Activated CD8-positive, alpha-beta T cell treated with anti-CD3 and anti-CD28 coated beads for 36 hours (primary cell): ENCODE data around the gene ZIC2. TPM values are rescaled to one million over a fixed set of nuclear protein-coding genes. Genes with fewer than 3 reads are reported as not detected.

Experiments used
- ATAC-seq: fragments of 200-7000 bp; cut with Tn5 transposase; one replicate; pipeline ENCODE4 v1.10.0; 2021; ENCODE audit warnings: mild to moderate bottlenecking, moderate library complexity
- CTCF ChIA-PET: fragments of 350-600 bp; sonication (Branson Sonifier 250); formaldehyde crosslinking; loops from one replicate; lab custom pipeline; 2021; ENCODE audit warnings: antibody characterized with exemption; lab: Charles Lee
- POLR2A ChIA-PET: fragments of 350-600 bp; sonication (Branson Sonifier 250); formaldehyde crosslinking; loops from one replicate; lab custom pipeline; 2021; ENCODE audit warnings: antibody characterized with exemption; lab: Charles Lee
- DNase-seq: peaks from one replicate; pipeline ENCODE4 v3.0.0-alpha.2; 2020
- H3K27ac Mint-ChIP-seq: one replicate; pipeline ENCODE4 v1.8.0; 2021; ENCODE audit warnings: mild to moderate bottlenecking, mixed read lengths
- H3K27me3 Mint-ChIP-seq: one replicate; pipeline ENCODE4 v1.8.0; 2021; ENCODE audit warnings: mixed read lengths
- H3K36me3 Mint-ChIP-seq: one replicate; pipeline ENCODE4 v1.8.0; 2021; ENCODE audit warnings: low read depth, mixed read lengths
- H3K4me1 Mint-ChIP-seq: one replicate; pipeline ENCODE4 v1.8.0; 2021; ENCODE audit warnings: low read depth, mixed read lengths
- H3K4me3 Mint-ChIP-seq: one replicate; pipeline ENCODE4 v1.8.0; 2021; ENCODE audit warnings: mild to moderate bottlenecking, moderate library complexity, mixed read lengths
- H3K9me3 Mint-ChIP-seq: one replicate; pipeline ENCODE4 v1.8.0; 2021; ENCODE audit warnings: mixed read lengths
- intact Hi-C: fragments of 100-400 bp; cut with micrococcal nuclease; formaldehyde crosslinking; loops from one replicate; pipeline ENCODE4 v1.10.0; 2022
- total RNA-seq, 2 experiments: library from RNA; stranded (reverse); gene quantifications; one replicate each; pipeline ENCODE4 v1.2.3, GENCODE V29; 2021
- TF ChIP-seq, protein P1 (sequence below): fragments of 200-600 bp; IDR thresholded peaks from one replicate; pipeline ENCODE4 v1.8.0; 2022; ENCODE audit warnings: antibody characterized with exemption, mild to moderate bottlenecking

ZIC2 gene
- total RNA-seq, 2 experiments from 2014 or later: not detected

GRCh38 chr13:99992949-99993351 is 11.4 kb downstream of the ZIC2 start:
- Mint-ChIP-seq H3K27me3 (peaks cover 88% of the 10 kb centered on the region), H3K36me3 (peaks cover 3% of the 10 kb centered on the region), H3K4me1 (peaks cover 22% of the 10 kb centered on the region), H3K27ac (no peak overlapping the region), H3K4me3 (no peak overlapping the region), H3K9me3 (peaks cover 2% of the 10 kb centered on the region)
- DNase-seq (no peak), ATAC-seq (no peak)
- intact Hi-C loops: loop anchor here (5.0 to 10.0 kb wide), 2 partner anchors 36 to 242 kb away; no protein-coding TSS in a partner anchor
- POLR2A ChIA-PET: interaction anchor here (0.8 to 1.0 kb wide), 3 partner anchors 19 to 513 kb away, joined by 3 to 4 read pairs (median 3); no protein-coding TSS in a partner anchor
- CTCF ChIA-PET: interaction anchor here (1.2 to 1.5 kb wide), 3 partner anchors 10 to 19 kb away, joined by 3 to 4 read pairs (median 3); no protein-coding TSS in a partner anchor
- TF ChIP-seq, protein P1, sequence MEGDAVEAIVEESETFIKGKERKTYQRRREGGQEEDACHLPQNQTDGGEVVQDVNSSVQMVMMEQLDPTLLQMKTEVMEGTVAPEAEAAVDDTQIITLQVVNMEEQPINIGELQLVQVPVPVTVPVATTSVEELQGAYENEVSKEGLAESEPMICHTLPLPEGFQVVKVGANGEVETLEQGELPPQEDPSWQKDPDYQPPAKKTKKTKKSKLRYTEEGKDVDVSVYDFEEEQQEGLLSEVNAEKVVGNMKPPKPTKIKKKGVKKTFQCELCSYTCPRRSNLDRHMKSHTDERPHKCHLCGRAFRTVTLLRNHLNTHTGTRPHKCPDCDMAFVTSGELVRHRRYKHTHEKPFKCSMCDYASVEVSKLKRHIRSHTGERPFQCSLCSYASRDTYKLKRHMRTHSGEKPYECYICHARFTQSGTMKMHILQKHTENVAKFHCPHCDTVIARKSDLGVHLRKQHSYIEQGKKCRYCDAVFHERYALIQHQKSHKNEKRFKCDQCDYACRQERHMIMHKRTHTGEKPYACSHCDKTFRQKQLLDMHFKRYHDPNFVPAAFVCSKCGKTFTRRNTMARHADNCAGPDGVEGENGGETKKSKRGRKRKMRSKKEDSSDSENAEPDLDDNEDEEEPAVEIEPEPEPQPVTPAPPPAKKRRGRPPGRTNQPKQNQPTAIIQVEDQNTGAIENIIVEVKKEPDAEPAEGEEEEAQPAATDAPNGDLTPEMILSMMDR: no peak

GRCh38 chr13:99993660-99994637 is 12.4 kb downstream of the ZIC2 start:
- intact Hi-C loops: loop anchor here (5.0 to 10.0 kb wide), 2 partner anchors 37 to 241 kb away; no protein-coding TSS in a partner anchor
- peaks cover 89% of the 10 kb centered on the region for H3K27me3 Mint-ChIP-seq
- peaks cover 2% of the 10 kb centered on the region for H3K9me3 Mint-ChIP-seq
- H3K4me3 Mint-ChIP-seq: no peak overlapping the region
- DNase-seq: no peak
- POLR2A ChIA-PET: no interaction called here
- CTCF ChIA-PET: interaction anchor here (1.1 to 1.3 kb wide), 3 partner anchors 11 to 521 kb away, joined by 3 read pairs; no protein-coding TSS in a partner anchor
- no peak for ATAC-seq
- no peak overlapping the region for H3K27ac Mint-ChIP-seq
- TF ChIP-seq, protein P1: no peak
- peaks cover 3% of the 10 kb centered on the region for H3K36me3 Mint-ChIP-seq
- peaks cover 21% of the 10 kb centered on the region for H3K4me1 Mint-ChIP-seq

DNA sequence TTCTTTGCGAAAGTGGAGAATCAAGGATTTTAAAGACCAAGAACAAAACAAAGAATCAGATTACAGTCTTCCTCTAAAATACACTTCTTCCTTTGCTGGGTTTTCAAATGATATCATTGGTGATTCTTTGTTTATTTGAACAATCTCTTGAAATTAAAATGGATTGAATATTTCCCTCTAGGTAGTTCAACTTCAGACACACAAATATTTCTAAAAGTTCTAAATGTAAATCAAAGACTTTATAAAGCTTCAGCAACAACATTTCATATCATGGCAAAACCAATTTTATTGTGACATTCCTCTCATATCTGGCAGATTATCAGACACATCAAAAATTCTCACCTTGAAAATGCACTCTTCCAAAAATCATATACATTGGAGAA is 13.0 kb downstream of the ZIC2 start:
- H3K27me3 Mint-ChIP-seq: peaks cover 87% of the 10 kb centered on the region
- POLR2A ChIA-PET: no interaction called here
- H3K4me1 Mint-ChIP-seq: peaks cover 19% of the 10 kb centered on the region
- CTCF ChIA-PET: interaction anchor here (1.1 kb wide), 1 partner anchor 521 kb away, joined by 3 read pairs; no protein-coding TSS in a partner anchor
- no peak overlapping the region for H3K27ac Mint-ChIP-seq
- H3K36me3 Mint-ChIP-seq: peaks cover 3% of the 10 kb centered on the region
- TF ChIP-seq, protein P1: no peak
- ATAC-seq: no peak
- DNase-seq: no peak
- H3K4me3 Mint-ChIP-seq: no peak overlapping the region
- intact Hi-C loops: loop anchor here (5.0 to 10.0 kb wide), 2 partner anchors 37 to 240 kb away; no protein-coding TSS in a partner anchor
- H3K9me3 Mint-ChIP-seq: peaks cover 2% of the 10 kb centered on the region

- ATAC-seq (no peak), DNase-seq (no peak)
- TF ChIP-seq, protein P1: no peak
- intact Hi-C loops: loop anchor here (10.0 kb wide), 1 partner anchor 240 kb away; no protein-coding TSS in a partner anchor
- no peak overlapping the region for H3K4me3 Mint-ChIP-seq
- POLR2A ChIA-PET: no interaction called here
- H3K9me3 Mint-ChIP-seq: peaks cover 2% of the 10 kb centered on the region
- CTCF ChIA-PET: no interaction called here
- no peaks in the 10 kb centered on the region for H3K36me3 Mint-ChIP-seq
- peaks cover 14% of the 10 kb centered on the region for H3K4me1 Mint-ChIP-seq
- H3K27ac Mint-ChIP-seq: no peak overlapping the region
- H3K27me3 Mint-ChIP-seq: peaks cover 85% of the 10 kb centered on the region
Measured at GRCh38 chr13:99995104-99995588, 13.6 kb downstream of the ZIC2 start.
